Keratinocyte (primary cell): ENCODE measurements around the gene BTNL8.

Experiments used
- CTCF ChIP-seq, 3 experiments: IDR thresholded peaks in 1 of 3; conservative IDR thresholded peaks in 1 of 3; optimal IDR thresholded peaks in 1 of 3; 2 replicates in 2 of 3; 3 replicates in 1 of 3; pipeline versions ENCODE3 to v1.5.1; 2011; ENCODE audit warnings: low read length in 3 of 3, mild to moderate bottlenecking in 3 of 3, moderate library complexity in 2 of 3, control low read depth in 1 of 3, inconsistent platforms in 1 of 3; ENCODE audit not compliant: insufficient read depth in 2 of 3; ENCODE audit errors: extremely low read depth in 1 of 3
- EZH2 ChIP-seq: IDR thresholded peaks from one replicate; pipeline ENCODE4 v1.6.1; 2012; ENCODE audit warnings: inconsistent platforms, mild to moderate bottlenecking, low read length, moderate library complexity

GRCh38 chr5:180922932-180923331 is 24.0 kb downstream of the BTNL8 start:
- TF ChIP-seq CTCF (optimal IDR thresholded peaks at IDR 0.05 in 1 of 3, IDR thresholded peaks at IDR 0.05 in 1 of 3, conservative IDR thresholded peaks at IDR 0.05 in 1 of 3; ENCODE audit: extremely low read depth in 1 of 3, insufficient read depth in 2 of 3, low read length in 3 of 3) (no peak), EZH2 (no peak)
